Caki2 (cell line): ENCODE measurements around the gene MYO3B. TPM values are rescaled to one million over a fixed set of nuclear protein-coding genes. Genes with fewer than 3 reads are reported as not detected.
A peak's percentile ranks its signal among the peaks of the same experiment; 100 is the strongest.
"Not testable (repeated sequence)": the region's sequence is repeated elsewhere in the genome, so short reads cannot be mapped to it uniquely, and the experiment has no call there.

Source experiments
- DNase-seq: peaks from one replicate; pipeline ENCODE4 v3.0.0-alpha.2; 2015; ENCODE audit warnings: low read depth
- in situ Hi-C: cut with HindIII; loops from 2 replicates; pipeline ENCODE4 v1.10.0; 2016; ENCODE audit warnings: low sequenced_read_pairs, low pct_unique_long_range_greater_than_20kb, mixed read lengths
- total RNA-seq: library from RNA; depleted of rRNA; stranded (reverse); fragments of >200 nt; shearing (Covaris generic); gene quantifications from 2 replicates; pipeline ENCODE4 v1.2.3, GENCODE V29; 2014; ENCODE audit warnings: low replicate concordance

MYO3B gene
- total RNA-seq, 1 experiment from 2014 or later, result 0.07 TPM

DNA sequence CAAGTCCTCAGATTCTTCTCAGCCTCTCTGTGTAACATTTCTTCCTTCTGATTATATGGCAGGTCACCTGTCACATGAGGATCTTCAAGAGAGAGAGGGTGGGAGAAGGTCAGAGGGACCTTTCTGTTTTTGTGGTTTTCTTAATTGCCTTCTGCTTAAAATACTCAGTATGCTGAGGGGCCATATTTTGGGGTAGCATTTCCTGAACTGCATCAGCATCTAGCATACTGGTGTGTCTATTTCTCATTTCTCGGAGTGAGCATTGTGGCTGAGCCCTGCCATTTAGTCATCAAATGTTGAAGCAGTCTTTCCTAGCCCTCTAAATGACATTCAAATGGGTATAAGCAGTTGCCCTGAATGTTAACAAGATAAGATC lies 162.7 kb downstream of the MYO3B start:
- in situ Hi-C loops, result no loop called here

DNA sequence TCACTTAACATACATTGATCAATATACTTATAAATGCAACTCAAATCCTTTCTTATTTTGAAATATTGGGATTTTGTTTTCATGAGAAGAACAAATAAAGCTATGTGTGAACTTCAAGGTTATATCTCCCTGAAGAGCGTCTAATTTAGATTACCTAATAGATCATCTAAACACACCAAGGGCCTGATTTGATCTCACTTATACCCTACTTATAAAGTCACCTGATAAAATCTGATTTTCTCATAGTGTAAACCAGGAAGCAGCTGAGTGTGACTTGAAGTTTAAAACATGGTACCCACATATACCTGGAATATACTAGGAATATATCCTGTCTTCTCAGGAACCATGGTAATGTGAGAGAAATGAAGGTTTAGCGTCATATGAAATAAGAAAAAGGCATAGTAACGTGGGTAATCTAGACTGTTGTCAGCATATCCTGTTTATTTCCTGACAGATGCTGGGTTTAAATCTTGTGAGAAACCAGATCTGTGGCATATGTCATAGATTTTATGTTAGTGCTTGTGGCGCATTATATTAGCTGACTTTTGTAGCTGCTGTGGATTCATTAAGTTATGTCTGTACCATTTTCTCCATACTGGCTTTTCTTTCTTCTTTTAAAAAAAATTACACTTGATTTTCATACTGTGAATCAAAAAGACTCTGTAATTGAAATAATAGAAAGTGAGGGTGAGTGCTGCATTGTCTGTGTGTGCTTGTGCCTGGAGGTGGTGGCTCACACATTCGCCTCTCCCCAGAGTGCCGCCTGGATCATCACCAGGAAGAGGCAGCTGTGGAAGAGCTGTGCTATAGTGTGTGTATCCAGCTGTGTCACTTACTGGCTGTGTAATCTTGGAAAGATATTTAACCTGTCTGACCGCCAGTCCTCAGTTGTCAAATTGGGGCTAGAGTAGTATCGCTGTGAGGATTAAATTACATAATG lies 164.0 kb downstream of the MYO3B start:
- no peak for DNase-seq
- in situ Hi-C loops, result no loop called here

More for the DNA sequence above, 162.7 kb downstream of the MYO3B start:
- DNase-seq, result no peak

DNA sequence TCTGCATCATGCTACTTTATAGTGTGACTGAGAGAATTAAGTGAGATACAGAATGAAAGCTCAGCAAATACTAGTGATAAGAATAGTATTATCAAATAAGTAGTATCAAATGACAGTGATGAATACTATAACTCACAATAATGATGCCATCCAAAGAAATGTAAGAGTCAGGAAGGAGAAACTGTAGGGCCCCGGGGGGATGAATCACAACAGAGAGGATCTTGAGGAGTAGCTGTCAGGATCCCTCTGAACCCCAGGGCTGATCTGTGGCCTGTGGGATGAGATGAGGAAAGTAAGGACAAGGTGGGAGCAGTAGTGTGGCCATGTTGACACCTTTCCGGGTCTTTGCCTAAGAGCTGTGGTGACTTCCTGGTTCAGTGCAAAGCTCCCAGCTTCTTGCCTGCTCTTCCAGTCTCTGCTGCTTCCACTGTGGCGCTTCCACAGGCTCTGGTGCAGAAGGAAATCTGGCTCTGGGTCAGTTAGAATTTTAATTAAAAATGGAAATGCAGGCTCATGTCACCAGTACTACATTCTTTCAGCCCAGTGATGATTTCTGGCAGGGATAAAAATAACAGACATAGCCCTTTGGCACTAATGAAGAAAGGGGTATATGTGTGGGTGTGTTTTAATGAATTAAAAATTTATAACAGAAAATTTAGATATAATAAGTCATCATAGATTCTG lies 166.9 kb downstream of the MYO3B start:
- DNase-seq, result no peak
- in situ Hi-C loops, result no loop called here

DNA sequence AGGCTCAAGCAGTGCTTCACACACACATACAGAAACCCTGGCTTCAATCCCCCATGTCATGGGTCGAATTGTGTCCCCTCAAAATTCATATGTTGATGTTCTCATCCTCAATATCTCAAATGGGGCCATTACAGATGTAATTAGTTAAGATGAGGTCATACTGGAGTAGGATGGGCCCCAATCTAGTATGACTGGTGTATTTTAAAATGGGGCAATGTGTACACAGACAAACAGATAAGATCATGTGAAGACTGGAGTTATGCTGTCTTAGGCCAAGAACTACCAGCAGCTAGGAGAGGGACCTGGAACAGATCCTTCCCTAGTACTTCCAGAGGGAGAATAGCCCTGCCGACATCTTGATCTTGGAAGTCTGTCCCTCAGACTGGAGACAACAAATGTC lies 167.7 kb downstream of the MYO3B start:
- in situ Hi-C loops, result no loop called here
- no peak for DNase-seq

DNA sequence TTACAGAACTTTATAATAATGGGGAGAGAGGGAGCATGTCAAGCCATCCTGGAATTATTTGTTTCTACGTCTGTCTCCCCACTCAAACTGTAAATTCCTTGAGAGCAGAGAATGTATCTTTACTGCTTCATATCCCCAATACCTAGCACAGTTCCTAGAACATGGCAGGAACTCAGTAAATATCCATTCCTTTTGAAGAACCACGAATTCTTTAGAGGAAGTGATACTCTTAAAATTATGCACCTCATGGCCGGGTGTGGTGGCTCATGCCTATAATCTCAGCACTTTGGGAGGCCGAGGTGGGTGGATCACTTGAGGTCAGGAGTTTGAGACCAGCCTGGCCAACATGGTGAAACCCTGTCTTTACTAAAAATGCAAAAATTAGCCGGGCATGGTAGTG lies 171.3 kb downstream of the MYO3B start:
- DNase-seq, in situ Hi-C loops: not testable (repeated sequence)

DNA sequence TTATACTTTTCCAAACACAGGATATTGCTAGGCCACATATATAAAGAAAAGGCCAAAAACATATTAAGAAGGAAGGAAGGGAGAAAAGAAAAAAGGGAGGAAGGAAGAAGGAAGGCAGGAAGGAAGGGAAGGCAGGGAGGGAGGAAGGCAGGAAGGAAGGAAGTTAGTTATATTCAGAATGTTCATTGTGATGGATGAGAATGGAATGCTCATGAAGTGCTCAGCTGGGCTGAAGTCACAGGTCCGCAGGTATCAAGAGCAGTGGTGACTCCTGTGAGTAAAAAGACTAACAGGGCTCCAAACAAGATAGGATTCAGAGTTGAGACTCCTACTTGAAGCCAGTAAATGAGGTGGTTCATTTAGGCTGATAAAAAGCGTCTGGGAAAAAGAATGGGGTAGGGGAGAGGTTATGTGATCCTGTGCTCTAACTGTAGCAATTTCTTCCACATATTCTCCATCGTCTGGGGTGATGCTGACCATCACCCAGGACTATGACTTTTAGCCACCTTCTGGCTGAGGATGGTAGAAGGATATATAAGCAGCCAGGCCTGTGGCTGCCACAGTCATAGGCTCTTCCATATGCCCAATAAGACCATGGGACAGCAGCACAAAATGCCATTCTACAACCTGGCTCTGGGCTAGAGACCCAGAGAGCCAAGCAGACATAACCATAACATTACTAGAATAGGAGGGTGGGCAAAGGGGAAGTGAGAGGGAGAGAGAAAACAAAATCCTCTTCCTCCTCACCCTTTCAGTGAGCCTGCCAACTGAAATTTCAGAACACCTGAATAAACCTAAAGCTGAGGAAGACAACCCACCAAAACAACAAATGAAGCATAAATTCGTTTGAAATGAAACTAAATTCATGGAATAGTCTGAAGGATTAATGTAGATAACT lies 173.2 kb downstream of the MYO3B start:
- no peak for DNase-seq
- in situ Hi-C loops, result no loop called here

DNA sequence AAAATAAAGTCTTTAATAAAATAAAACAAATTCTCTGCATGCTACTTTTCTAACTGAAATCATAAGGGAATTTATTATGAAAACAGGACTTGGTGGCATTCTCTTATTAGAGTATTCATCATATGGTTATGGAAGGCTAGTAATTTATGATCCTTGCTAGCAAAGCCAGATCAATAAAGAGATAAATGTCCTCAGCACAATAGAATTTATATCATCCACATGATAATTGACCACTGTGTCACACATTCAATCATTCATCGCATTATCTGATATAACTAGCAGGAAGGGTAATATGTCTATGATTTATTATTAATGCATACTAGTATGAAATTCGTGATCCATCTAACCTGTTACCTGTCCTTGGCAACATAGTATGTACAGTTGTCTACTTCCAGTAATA lies 175.8 kb downstream of the MYO3B start:
- no peak for DNase-seq
- in situ Hi-C loops, result no loop called here

DNA sequence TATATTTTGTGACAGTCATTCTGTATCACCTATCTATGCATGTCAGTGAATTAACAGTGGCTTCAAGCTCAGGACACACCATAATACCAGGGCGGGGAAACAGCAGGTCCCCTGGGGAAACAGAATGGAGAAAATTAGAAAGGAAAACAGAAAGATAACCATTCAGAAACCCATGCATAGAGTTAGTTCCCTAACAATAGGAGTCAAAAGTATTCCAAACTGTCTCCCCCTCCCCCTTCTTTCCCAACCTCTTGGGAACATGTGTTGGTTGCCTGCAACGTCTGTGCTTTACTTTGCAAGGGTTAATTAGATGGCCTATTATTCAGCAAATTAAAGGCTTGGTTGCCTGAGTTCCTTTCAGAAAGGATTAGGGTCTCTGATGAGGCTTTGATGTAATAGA lies 176.4 kb downstream of the MYO3B start:
- in situ Hi-C loops, result no loop called here

DNA sequence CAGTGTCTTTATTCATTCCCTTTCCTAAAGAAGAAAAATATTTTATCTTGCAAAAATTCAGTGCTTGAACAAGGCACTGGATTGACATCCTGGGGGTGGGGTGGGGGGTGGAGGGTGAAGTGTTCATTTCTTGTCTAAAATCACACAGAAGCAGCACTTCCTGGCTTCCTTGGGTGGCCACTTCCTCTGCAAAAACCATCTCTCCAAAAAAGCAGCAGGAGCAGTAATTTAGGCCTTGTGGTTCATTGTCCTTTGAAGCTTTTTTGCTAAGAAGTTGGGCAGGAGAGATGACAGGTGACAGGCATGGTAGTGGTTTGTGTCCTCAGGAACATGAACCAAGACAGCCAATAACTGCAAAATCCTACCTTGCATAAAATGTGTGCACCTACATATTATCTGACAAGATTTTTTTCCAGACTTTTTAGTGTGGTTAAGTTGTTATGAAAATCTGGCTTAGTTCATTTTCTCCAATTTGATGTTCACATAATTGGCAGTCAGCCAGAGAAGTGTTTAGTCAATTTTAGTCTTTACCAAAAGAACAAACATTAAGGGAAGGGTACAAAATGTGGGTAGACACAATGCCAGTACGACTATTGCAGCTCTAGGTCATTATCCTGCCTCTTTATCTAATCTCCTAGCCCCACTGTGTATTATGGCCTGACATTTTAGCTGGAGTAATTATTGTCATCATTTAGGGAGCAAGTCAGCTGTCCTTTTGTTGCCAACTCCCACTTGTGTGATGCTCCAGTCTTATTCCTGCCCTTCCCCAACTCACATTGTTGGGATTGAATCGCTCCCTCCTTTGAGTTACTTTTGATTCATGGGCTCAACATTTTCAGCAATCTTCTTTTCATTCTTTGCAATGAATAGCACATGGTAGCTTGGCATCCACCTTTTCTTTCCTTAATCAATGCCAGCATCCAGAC lies 177.2 kb downstream of the MYO3B start:
- no peak for DNase-seq
- in situ Hi-C loops, result no loop called here

More for the DNA sequence above, 176.4 kb downstream of the MYO3B start:
- no peak for DNase-seq

DNA sequence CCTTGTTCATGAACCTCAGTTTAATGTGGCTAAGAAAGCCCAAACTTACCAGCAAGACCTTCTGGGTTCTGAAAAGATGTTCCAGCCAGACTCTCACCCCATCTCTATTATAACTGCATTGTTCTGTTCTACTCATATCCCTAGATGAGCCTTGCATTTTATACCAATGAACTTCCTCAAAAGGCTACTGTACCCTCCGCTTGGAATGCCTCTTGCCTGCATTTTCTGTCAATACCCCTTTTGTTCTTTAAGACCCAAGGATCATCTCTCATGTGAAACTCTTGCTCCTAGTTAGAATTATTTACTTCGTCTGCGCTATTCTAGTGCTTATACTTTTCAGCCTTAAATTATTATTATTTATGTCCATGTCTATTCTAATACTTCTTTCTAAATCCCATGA lies 181.5 kb downstream of the MYO3B start:
- no peak for DNase-seq
- in situ Hi-C loops, result no loop called here

DNA sequence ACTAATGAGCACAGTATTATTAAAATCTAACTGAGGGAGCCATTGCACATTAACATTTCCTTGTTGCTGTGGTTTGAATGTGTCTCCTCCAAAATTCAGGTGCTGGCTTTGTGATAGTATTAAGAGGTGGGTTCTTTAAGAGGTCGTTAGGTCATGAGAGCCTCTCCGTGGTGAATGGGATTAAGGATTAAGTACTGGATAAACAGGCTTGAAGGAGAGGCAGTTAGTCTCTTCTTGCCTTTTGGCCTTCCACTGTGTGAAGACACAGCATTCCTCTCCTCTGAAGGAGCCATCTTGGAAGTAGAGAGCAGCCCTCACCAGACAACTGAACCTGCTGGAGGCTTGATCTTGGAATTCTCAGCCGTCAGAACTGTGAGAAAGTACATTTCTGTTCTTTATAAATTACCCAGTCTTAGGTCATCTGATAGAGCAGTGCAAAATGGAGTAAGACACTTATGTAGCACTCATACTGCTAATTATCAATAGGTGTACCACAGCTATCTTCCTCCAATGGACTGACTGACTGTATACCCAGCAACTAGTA lies 182.7 kb downstream of the MYO3B start:
- DNase-seq, result no peak
- in situ Hi-C loops, result no loop called here

DNA sequence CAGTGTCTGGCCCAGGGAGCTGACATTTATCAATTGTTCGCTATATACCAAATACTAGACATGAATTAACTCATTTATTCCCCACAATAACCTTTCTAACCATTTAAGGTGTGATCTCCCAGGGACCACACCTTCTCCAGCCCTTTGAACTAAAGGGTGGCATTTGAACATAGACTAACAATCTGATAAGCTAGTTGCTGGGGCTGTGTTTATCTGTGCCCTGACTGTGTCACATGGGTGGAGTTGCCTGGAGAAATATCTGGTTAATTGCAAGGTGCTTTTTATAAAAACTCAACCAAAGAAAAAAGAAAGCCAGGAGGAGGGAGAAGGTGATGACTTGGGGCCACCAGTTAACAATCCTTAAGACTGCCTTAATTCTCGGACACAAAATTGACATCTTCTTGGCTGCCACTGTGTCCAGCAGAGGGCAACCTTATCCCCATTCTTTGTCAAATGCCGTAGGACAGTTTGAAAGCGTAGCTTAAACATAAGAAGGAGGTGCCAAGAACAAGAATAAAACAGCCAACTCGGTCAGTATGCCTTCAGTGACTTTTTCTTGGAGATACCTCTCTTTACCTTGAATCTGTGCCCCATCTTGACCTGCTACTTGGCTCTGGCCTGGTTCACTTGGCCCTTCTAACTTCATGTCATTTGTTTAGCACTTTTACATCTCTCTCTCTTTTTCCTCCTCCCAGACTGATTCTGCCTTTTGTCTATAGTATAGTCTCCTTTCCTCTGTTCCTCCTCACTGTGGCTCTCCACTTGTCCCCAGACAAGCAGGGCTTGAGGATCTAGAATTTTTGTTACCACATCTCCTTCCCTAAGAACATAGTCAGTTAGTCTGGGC lies 183.4 kb downstream of the MYO3B start:
- in situ Hi-C loops, result no loop called here
- DNase-seq, result peak; percentile 39

DNA sequence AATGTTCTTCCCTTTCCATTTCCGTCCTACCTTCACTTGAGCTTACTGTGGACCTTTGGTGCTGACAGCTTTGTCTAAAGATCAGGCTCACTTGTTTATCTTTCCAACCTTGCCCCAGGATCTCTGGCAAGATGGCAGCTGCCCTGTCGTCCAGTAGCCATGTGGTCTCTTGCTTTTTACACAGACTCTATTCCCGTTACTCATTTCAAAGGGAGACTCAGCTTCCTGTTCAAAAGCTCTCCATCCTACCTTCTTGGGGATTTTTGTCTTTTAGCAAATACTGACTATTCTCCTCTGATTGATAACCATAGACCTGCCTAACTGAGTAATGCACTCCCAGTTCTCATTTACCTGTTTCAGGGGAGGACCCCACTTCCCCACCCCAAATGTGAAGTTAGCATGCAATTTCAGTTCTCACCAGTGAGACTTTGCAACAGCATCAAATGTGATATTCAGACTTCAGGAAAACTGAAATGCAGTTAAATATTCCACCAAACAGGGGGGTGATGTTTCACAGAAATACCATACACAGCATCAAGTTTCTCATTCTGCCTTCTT lies 184.4 kb downstream of the MYO3B start:
- no peak for DNase-seq
- in situ Hi-C loops, result no loop called here

DNA sequence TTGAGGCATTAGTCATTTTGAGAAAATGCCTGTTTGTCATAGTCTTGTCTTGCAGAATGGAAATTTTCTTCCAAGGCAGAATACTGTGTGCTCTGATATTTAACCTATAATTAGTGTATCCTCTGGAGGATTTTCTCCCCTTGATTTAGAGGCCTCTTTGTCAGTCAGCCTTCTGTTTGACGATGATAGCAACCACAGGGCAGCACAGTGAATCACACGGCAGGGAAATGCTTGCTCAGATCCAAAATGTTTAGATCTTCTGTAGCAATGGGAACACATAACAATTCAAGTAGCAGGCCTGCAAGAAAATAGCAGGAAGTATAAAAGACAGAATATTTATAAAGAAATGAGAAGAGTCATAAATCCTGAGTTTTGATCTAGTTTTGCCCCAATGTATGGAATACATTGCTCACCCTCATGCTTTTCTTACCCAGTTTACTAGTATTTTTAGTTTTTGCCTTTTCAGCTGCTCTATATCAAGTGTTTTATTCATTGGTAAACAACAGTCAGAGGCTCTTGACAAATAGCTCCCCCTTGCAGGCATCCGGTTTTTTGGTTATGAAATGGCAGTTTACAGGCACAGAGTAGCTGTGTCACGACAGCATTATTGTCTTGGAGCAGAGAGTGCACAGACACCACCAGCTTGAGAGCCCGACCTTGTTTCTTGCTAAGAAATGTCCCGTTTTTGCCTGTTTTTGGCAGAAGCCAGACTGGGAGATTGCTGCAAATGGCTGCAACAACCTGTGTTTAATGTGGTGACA lies 185.1 kb downstream of the MYO3B start:
- in situ Hi-C loops, result no loop called here
- DNase-seq, result no peak

DNA sequence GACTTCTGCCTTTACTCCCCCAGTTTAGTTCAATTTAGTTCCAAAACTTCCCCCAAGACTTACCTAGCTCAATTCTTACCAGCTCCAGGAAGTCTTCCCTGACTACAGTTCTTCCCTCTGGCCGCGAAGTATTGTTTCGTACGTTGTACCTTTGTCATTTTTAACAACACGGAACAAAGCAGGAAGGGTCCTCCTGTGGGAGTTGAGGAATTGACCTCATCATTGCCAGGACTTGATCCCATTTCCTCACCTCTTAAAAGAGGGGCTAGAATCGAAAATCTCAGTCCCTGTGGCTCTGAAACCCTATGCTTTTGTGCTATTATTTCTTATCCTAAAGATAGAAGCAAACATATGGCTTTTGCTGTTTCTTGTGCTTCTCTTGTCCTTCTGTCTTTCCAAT lies 187.1 kb downstream of the MYO3B start:
- in situ Hi-C loops, result no loop called here
- no peak for DNase-seq

DNA sequence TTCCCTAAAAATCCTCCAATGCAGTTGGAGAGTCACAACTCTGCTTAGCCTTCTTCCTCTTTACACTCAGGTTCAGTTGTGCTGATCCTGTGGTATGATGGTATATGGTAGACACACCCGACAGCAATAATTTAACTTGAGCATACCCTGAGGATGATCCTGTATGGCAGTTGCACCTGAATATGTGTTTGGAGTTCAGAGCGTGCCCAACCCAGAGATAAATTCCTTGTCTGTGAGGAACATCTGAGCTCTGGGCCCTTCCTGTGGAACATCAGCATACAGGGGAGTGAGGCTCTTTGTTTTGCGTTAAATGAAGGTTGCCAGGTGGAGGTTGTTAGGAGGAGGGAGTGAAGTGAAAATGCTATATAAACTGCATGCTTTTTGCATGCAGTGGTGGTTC lies 187.7 kb downstream of the MYO3B start:
- in situ Hi-C loops, result no loop called here
- no peak for DNase-seq
